ENCODE results near the gene LSM7. TPM values are rescaled to one million over a fixed set of nuclear protein-coding genes. Genes with fewer than 3 reads are reported as not detected.
"Not testable (repeated sequence)": the region's sequence is repeated elsewhere in the genome, so short reads cannot be mapped to it uniquely, and the experiment has no call there.

LSM7 gene
- total RNA-seq, 2 donors from 2014 or later, result 45.7 to 69.9 TPM

DNA sequence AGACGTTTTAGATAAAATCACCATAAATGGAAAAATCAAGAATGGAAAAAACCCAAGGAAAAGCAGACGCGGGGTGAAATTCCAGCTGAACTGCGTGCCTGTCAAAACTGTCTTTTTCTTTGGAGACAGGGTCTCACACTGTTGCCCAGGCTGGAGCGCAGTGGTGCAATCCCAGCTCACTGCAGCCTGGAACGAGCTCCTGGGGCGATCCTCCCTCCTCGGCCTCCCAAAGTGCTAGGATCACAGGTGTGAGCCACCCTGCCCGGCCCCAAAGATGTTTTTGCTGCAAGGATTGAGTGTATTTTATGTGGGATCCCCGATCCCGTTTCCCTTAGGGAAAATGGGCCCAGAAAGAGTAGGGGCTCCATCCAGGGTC, 45.5 kb downstream of the LSM7 start:
- 63 to 70% methylated on average over 10 to 11 of the region's 11 CpGs for WGBS, 2 donors
- H3K27me3 ChIP-seq, result no peaks in the 10 kb centered on the region
- H3K4me3 ChIP-seq, result no peak overlapping the region
- H3K4me1 ChIP-seq, result peaks cover 13% of the 10 kb centered on the region
- intact Hi-C loops (cut with DNase I), result no loop called here
- no peaks in the 10 kb centered on the region for H3K36me3 ChIP-seq (replicated peaks in 1 of 2; ENCODE audit: insufficient read depth in 1 of 2, low read depth in 2 of 2)
- H3K27ac ChIP-seq, result no peak overlapping the region
- TF ChIP-seq POLR2A (IDR thresholded peaks at IDR 0.05) (no peak), CTCF (IDR thresholded peaks at IDR 0.05) (no peak)
- DNase-seq, result no peak
- ATAC-seq, result no peak
- no peaks in the 10 kb centered on the region for H3K9me3 ChIP-seq

GRCh38 chr19:2282062-2282861, 46.1 kb downstream of the LSM7 start, which contains the start of gene PEAK3:
Gene PEAK3 (minus strand): TSS chr19:2282175. CDS start chr19:2280931, 1,244 bp downstream.
- H3K4me1 ChIP-seq, result peaks cover 13% of the 10 kb centered on the region
- intact Hi-C loops (cut with DNase I), result no loop called here
- H3K4me3 ChIP-seq, result no peak within 1 kb of the TSS
- TF ChIP-seq POLR2A (IDR thresholded peaks at IDR 0.05) (peak in 1 of 3 donors; percentile 37), CTCF (IDR thresholded peaks at IDR 0.05) (no peak)
- DNase-seq (peak; percentile 31 to 78 (median 54)), ATAC-seq (peak; percentile 25)
- H3K9me3 ChIP-seq, result no peaks in the 10 kb centered on the region
- H3K27ac ChIP-seq, result peak within 1 kb of the TSS in 1 of 4 donors; percentile 59
- no peaks in the 10 kb centered on the region for H3K27me3 ChIP-seq
- no peaks in the 10 kb centered on the region for H3K36me3 ChIP-seq (replicated peaks in 1 of 2; ENCODE audit: insufficient read depth in 1 of 2, low read depth in 2 of 2)
- WGBS, 2 donors, result 32 to 47% methylated on average over 21 to 40 of the region's 41 CpGs

GRCh38 chr19:2281265-2282061, 46.9 kb downstream of the LSM7 start:
- H3K36me3 ChIP-seq (replicated peaks in 1 of 2; ENCODE audit: insufficient read depth in 1 of 2, low read depth in 2 of 2); DNase-seq; H3K9me3 ChIP-seq; intact Hi-C loops (cut with DNase I); H3K4me3 ChIP-seq; H3K27me3 ChIP-seq: not testable (repeated sequence)
- peak overlapping the region in 1 of 4 donors; percentile 59 for H3K27ac ChIP-seq
- ATAC-seq, result peak; percentile 16
- peaks cover 13% of the 10 kb centered on the region for H3K4me1 ChIP-seq
- WGBS, 2 donors, result 31% methylated on average over 16 of the region's 16 CpGs; no CpG with 5 or more reads in 1 of the 2 donors

GRCh38 chr19:2280633-2281264, 47.6 kb downstream of the LSM7 start:
- DNase-seq, result peak; percentile 60 to 82 (median 76)
- Histone ChIP-seq H3K4me1 (peaks cover 13% of the 10 kb centered on the region), H3K27ac (no peak overlapping the region), H3K27me3 (no peaks in the 10 kb centered on the region), H3K9me3 (no peaks in the 10 kb centered on the region), H3K36me3 (replicated peaks in 1 of 2; ENCODE audit: insufficient read depth in 1 of 2, low read depth in 2 of 2) (no peaks in the 10 kb centered on the region), H3K4me3 (no peak overlapping the region)
- WGBS, 2 donors, result 48 to 62% methylated on average over 22 to 25 of the region's 26 CpGs
- intact Hi-C loops (cut with DNase I), result no loop called here
- ATAC-seq, result peak; percentile 59
- TF ChIP-seq POLR2A (IDR thresholded peaks at IDR 0.05) (no peak), CTCF (IDR thresholded peaks at IDR 0.05) (no peak)
